Measurements from ENCODE around the gene CDKAL1.

- TF ChIP-seq CTCF (IDR thresholded peaks at IDR 0.05) (no peak), POLR2AphosphoS5 (IDR thresholded peaks at IDR 0.05) (no peak)
Measured at GRCh38 chr6:20686142-20686541, 151.9 kb downstream of the CDKAL1 start.

Measured in prostate gland (tissue), 2 donors.